Measurements from ENCODE around the gene LACTB. TPM values are rescaled to one million over a fixed set of nuclear protein-coding genes. Genes with fewer than 3 reads are reported as not detected.
"Not testable (repeated sequence)": the region's sequence is repeated elsewhere in the genome, so short reads cannot be mapped to it uniquely, and the experiment has no call there.

Gene LACTB
- polyA plus RNA-seq, 1 experiment = 51.1 TPM

DNA sequence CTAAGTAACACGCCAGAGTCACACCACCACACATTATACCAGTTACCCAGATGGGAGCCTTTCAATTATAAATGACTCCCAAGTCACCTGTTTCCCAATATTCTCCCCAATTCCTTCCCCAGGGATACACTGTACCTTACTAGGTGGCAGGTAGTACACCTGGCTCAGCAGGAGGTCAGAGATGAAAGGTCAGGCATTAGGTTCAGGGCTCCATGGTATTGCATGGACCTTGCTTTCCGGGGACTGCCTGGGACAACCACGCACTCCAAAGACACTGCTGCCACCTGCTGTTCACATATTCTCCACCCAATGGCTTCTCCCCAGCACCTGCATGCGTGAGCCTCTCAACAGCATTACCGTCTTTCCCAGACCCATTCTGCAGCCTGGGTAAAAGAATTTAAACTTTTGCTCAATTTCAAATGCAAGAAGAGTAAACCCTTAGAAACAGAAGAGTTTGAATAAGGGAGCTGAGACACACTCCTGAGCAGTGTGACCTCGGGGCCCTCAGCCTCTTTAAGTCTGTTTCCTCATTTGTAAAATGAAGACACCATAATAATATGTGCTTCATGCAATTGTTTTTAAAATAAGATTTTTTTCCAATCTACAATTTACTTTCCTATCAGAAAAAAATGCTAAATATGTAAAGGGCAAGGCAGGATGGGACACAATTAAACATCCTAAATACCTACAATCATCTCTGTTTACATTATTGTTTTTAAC lies 28.0 kb upstream of the LACTB start:
- no peak overlapping the region for H3K4me3 ChIP-seq (ENCODE audit: low read depth, low read length)
- peak overlapping the region; percentile 40 for H3K27ac ChIP-seq (ENCODE audit: low read depth, low read length)
- ChIA-PET POLR2A (interaction anchor here (1.3 to 1.9 kb wide), 6 partner anchors 13 to 45 kb away, joined by 3 to 9 read pairs (median 4); no protein-coding TSS in a partner anchor), CTCF (interaction anchor here (0.6 to 3.9 kb wide), 24 partner anchors 12 to 475 kb away, joined by 3 to 69 read pairs (median 4); no protein-coding TSS in a partner anchor)
- H3K27me3 ChIP-seq (ENCODE audit: control insufficient read depth, insufficient read depth, low read length) = no peaks in the 10 kb centered on the region
- TF ChIP-seq, protein P1, sequence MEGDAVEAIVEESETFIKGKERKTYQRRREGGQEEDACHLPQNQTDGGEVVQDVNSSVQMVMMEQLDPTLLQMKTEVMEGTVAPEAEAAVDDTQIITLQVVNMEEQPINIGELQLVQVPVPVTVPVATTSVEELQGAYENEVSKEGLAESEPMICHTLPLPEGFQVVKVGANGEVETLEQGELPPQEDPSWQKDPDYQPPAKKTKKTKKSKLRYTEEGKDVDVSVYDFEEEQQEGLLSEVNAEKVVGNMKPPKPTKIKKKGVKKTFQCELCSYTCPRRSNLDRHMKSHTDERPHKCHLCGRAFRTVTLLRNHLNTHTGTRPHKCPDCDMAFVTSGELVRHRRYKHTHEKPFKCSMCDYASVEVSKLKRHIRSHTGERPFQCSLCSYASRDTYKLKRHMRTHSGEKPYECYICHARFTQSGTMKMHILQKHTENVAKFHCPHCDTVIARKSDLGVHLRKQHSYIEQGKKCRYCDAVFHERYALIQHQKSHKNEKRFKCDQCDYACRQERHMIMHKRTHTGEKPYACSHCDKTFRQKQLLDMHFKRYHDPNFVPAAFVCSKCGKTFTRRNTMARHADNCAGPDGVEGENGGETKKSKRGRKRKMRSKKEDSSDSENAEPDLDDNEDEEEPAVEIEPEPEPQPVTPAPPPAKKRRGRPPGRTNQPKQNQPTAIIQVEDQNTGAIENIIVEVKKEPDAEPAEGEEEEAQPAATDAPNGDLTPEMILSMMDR (IDR thresholded peaks at IDR 0.05; ENCODE audit: low read depth, low read length) = peak; percentile 89
- DNase-seq (ENCODE audit: low read depth, low spot score) = peak; percentile 52
- peaks cover 3% of the 10 kb centered on the region; the same call in 1 of the 2 replicates for H3K9me3 ChIP-seq (ENCODE audit: control insufficient read depth, insufficient read depth, low read length)

- no peaks in the 10 kb centered on the region for H3K27me3 ChIP-seq (ENCODE audit: control insufficient read depth, insufficient read depth, low read length)
- peaks cover 3% of the 10 kb centered on the region; the same call in 1 of the 2 replicates for H3K9me3 ChIP-seq (ENCODE audit: control insufficient read depth, insufficient read depth, low read length)
- TF ChIP-seq, protein P1 (IDR thresholded peaks at IDR 0.05; ENCODE audit: low read depth, low read length) = no peak
- CTCF ChIA-PET = interaction anchor here (0.7 to 3.9 kb wide), 18 partner anchors 11 to 476 kb away, joined by 3 to 69 read pairs (median 4); no protein-coding TSS in a partner anchor
- peak overlapping the region; percentile 25; the same call in 1 of the 2 replicates for H3K4me3 ChIP-seq (ENCODE audit: low read depth, low read length)
- peak overlapping the region; percentile 75 for H3K27ac ChIP-seq (ENCODE audit: low read depth, low read length)
- POLR2A ChIA-PET = interaction anchor here (0.9 to 1.9 kb wide), 8 partner anchors 14 to 61 kb away, joined by 3 to 9 read pairs (median 4); no protein-coding TSS in a partner anchor
- DNase-seq (ENCODE audit: low read depth, low spot score) = peak; percentile 58
Measured at GRCh38 chr15:63094495-63094931, 27.1 kb upstream of the LACTB start.

DNA sequence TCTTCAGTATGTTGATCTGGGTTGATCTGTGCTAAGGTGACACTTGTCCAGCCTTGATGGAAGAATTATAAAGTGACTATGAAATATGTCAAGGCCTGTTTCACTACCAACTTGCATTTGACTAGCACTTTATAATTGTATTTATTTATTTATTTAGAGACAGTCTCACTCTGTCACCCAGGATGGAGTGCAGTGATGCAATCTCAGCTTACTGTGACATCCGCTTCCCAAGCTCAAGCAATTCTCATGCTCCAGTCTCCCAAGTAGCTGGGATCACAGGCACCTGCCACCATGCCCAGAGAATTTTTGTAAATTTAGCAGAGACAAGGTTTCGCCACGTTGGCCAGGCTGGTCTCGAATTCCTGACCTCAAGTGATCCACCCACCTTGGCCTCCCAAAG lies 25.5 kb upstream of the LACTB start:
- POLR2A ChIA-PET = interaction anchor here (0.5 to 0.7 kb wide), 2 partner anchors 12 to 30 kb away, joined by 3 read pairs; no protein-coding TSS in a partner anchor
- peaks cover 3% of the 10 kb centered on the region; the same call in 1 of the 2 replicates for H3K9me3 ChIP-seq (ENCODE audit: control insufficient read depth, insufficient read depth, low read length)
- no peak for DNase-seq (ENCODE audit: low read depth, low spot score)
- CTCF ChIA-PET = interaction anchor here (1.0 kb wide), 1 partner anchor 48 kb away, joined by 3 read pairs; no protein-coding TSS in a partner anchor
- no peak overlapping the region for H3K4me3 ChIP-seq (ENCODE audit: low read depth, low read length)
- no peak overlapping the region for H3K27ac ChIP-seq (ENCODE audit: low read depth, low read length)
- TF ChIP-seq, protein P1 (IDR thresholded peaks at IDR 0.05; ENCODE audit: low read depth, low read length) = no peak
- no peaks in the 10 kb centered on the region for H3K27me3 ChIP-seq (ENCODE audit: control insufficient read depth, insufficient read depth, low read length)

DNA sequence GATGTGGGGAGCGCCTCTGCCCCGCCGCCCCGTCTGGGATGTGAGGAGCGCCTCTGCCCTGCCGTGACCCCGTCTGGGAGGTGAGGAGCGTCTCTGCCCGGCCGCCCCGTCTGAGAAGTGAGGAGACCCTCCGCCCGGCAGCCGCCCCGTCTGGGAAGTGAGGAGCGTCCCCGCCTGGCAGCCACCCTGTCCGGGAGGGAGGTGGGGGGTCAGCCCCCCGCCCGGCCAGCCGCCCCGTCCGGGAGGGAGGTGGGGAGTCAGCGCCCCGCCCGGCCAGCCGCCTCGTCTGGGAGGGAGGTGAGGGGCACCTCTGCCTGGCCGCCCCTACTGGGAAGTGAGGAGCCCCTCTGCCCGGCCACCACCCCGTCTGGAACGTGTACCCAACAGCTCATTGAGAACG lies 22.8 kb upstream of the LACTB start:
- DNase-seq (ENCODE audit: low read depth, low spot score); H3K27me3 ChIP-seq (ENCODE audit: control insufficient read depth, insufficient read depth, low read length); H3K9me3 ChIP-seq (ENCODE audit: control insufficient read depth, insufficient read depth, low read length); H3K4me3 ChIP-seq (ENCODE audit: low read depth, low read length); CTCF ChIA-PET; POLR2A ChIA-PET; H3K27ac ChIP-seq (ENCODE audit: low read depth, low read length): not testable (repeated sequence)

DNA sequence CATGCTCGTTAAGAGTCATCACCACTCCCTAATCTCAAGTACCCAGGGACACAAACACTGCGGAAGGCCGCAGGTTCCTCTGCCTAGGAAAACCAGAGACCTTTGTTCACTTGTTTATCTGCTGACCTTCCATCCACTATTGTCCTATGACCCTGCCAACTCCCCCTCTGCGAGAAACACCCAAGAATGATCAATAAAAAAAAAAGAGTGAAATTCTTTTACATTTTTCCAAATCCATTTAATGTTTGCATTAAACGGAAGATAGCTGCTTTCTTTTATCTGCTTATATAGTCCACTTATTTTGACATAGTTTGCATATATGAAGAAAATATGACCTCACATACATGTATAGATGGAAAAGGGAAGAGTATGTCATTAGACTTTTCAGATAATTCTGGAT lies 22.1 kb upstream of the LACTB start:
- H3K9me3 ChIP-seq (ENCODE audit: control insufficient read depth, insufficient read depth, low read length); H3K4me3 ChIP-seq (ENCODE audit: low read depth, low read length); H3K27ac ChIP-seq (ENCODE audit: low read depth, low read length); H3K27me3 ChIP-seq (ENCODE audit: control insufficient read depth, insufficient read depth, low read length); CTCF ChIA-PET; DNase-seq (ENCODE audit: low read depth, low spot score): not testable (repeated sequence)
- POLR2A ChIA-PET = interaction anchor here (0.6 kb wide), 1 partner anchor 53 kb away, joined by 4 read pairs; no protein-coding TSS in a partner anchor

DNA sequence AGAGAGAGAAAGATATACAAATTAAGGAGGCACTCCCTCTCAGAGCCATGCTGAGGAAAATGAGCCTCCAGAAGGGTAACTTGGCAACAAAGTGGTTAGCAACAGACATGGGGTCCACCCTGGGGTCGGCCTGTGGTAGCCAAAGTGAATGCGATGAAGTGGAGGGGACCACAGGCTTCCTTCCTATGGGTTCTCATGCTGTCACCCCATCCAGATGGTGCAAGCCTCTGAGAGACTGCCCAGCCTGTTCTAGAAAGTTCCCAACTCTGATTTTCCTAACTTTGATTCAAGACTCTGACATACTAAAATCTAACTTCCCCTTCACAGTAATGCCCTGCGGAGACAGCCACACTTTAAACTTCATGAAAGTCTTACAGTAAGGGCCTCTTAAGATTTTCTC lies 18.2 kb upstream of the LACTB start:
- no peak overlapping the region for H3K27ac ChIP-seq (ENCODE audit: low read depth, low read length)

More for the DNA sequence above, 18.2 kb upstream of the LACTB start:
- TF ChIP-seq, protein P1 (IDR thresholded peaks at IDR 0.05; ENCODE audit: low read depth, low read length) = no peak
- peaks cover 10% of the 10 kb centered on the region for H3K9me3 ChIP-seq (ENCODE audit: control insufficient read depth, insufficient read depth, low read length)
- DNase-seq (ENCODE audit: low read depth, low spot score) = no peak
- ChIA-PET CTCF (no interaction called here), POLR2A (no interaction called here)
- no peak overlapping the region for H3K4me3 ChIP-seq (ENCODE audit: low read depth, low read length)
- H3K27me3 ChIP-seq (ENCODE audit: control insufficient read depth, insufficient read depth, low read length) = no peaks in the 10 kb centered on the region

Measured in AG04450 (cell line).